ENCODE measurements around the gene EMSY. TPM values are rescaled to one million over a fixed set of nuclear protein-coding genes. Genes with fewer than 3 reads are reported as not detected.

EMSY gene
- total RNA-seq, 1 donor from 2014 or later = 18.9 TPM

GRCh38 chr11:76524919-76525318 lies 80.1 kb downstream of the EMSY start:
- Histone ChIP-seq H3K9me3 (ENCODE audit: insufficient read depth, low read depth, low read length) (no peaks in the 10 kb centered on the region), H2AFZ (ENCODE audit: low read depth, low read length) (no peak overlapping the region), H3K4me2 (ENCODE audit: low read length) (peak overlapping the region; percentile 10), H3K9ac (ENCODE audit: low read length) (no peak overlapping the region), H4K20me1 (ENCODE audit: insufficient read depth, low read length) (no peaks in the 10 kb centered on the region), H3K4me3 (ENCODE audit: insufficient read depth, low read depth, low read length) (no peak overlapping the region), H3K36me3 (ENCODE audit: insufficient read depth, low read length) (peaks cover 13% of the 10 kb centered on the region), H3K27me3 (ENCODE audit: insufficient read depth, low read length) (no peaks in the 10 kb centered on the region), H3K79me2 (ENCODE audit: insufficient read depth, low read length) (no peaks in the 10 kb centered on the region), H3K4me1 (ENCODE audit: insufficient read depth, low read length) (peaks cover 11% of the 10 kb centered on the region), H3K27ac (ENCODE audit: low read depth, low read length) (no peak overlapping the region)
- Mint-ChIP-seq H3K4me1 (ENCODE audit: low read depth, unreplicated experiment) (no peaks in the 10 kb centered on the region), H3K27ac (ENCODE audit: unreplicated experiment) (no peak overlapping the region), H3K4me3 (ENCODE audit: unreplicated experiment) (no peak overlapping the region), H3K9me3 (ENCODE audit: unreplicated experiment) (no peaks in the 10 kb centered on the region), H3K27me3 (ENCODE audit: low read depth, unreplicated experiment) (no peaks in the 10 kb centered on the region), H3K36me3 (ENCODE audit: low read depth, unreplicated experiment) (peaks cover 7% of the 10 kb centered on the region)
- FAIRE-seq (no peak), DNase-seq (ENCODE audit: low read depth) (peak; percentile 61)
- no peak for TF ChIP-seq EZH2 (IDR thresholded peaks at IDR 0.05; ENCODE audit: insufficient read depth, low read length)
- TF ChIP-seq CTCF (IDR thresholded peaks at IDR 0.05; ENCODE audit: insufficient read depth, low read depth, low read length) = no peak

GRCh38 chr11:76526878-76527277 lies 82.1 kb downstream of the EMSY start:
- Mint-ChIP-seq H3K36me3 (ENCODE audit: low read depth, unreplicated experiment) (peaks cover 7% of the 10 kb centered on the region), H3K9me3 (ENCODE audit: unreplicated experiment) (no peaks in the 10 kb centered on the region), H3K27ac (ENCODE audit: unreplicated experiment) (no peak overlapping the region), H3K4me3 (ENCODE audit: unreplicated experiment) (no peak overlapping the region), H3K4me1 (ENCODE audit: low read depth, unreplicated experiment) (no peaks in the 10 kb centered on the region), H3K27me3 (ENCODE audit: low read depth, unreplicated experiment) (no peaks in the 10 kb centered on the region)
- no peak for FAIRE-seq
- Histone ChIP-seq H3K27me3 (ENCODE audit: insufficient read depth, low read length) (no peaks in the 10 kb centered on the region), H4K20me1 (ENCODE audit: insufficient read depth, low read length) (no peaks in the 10 kb centered on the region), H3K4me1 (ENCODE audit: insufficient read depth, low read length) (peaks cover 8% of the 10 kb centered on the region), H3K9ac (ENCODE audit: low read length) (no peak overlapping the region), H3K79me2 (ENCODE audit: insufficient read depth, low read length) (no peaks in the 10 kb centered on the region), H3K9me3 (ENCODE audit: insufficient read depth, low read depth, low read length) (no peaks in the 10 kb centered on the region), H3K27ac (ENCODE audit: low read depth, low read length) (no peak overlapping the region), H3K4me2 (ENCODE audit: low read length) (no peak overlapping the region), H3K36me3 (ENCODE audit: insufficient read depth, low read length) (peaks cover 16% of the 10 kb centered on the region), H2AFZ (ENCODE audit: low read depth, low read length) (no peak overlapping the region), H3K4me3 (ENCODE audit: insufficient read depth, low read depth, low read length) (no peak overlapping the region)
- DNase-seq (ENCODE audit: low read depth) = no peak
- no peak for TF ChIP-seq CTCF (IDR thresholded peaks at IDR 0.05; ENCODE audit: insufficient read depth, low read depth, low read length)
- no peak for TF ChIP-seq EZH2 (IDR thresholded peaks at IDR 0.05; ENCODE audit: insufficient read depth, low read length)

GRCh38 chr11:76542436-76542835 lies 97.6 kb downstream of the EMSY start:
- Histone ChIP-seq H2AFZ (ENCODE audit: low read depth, low read length) (no peak overlapping the region), H3K9me3 (ENCODE audit: insufficient read depth, low read depth, low read length) (no peaks in the 10 kb centered on the region), H3K4me1 (ENCODE audit: insufficient read depth, low read length) (no peaks in the 10 kb centered on the region), H3K27me3 (ENCODE audit: insufficient read depth, low read length) (no peaks in the 10 kb centered on the region), H3K79me2 (ENCODE audit: insufficient read depth, low read length) (no peaks in the 10 kb centered on the region), H3K27ac (ENCODE audit: low read depth, low read length) (no peak overlapping the region), H3K36me3 (ENCODE audit: insufficient read depth, low read length) (peaks cover 7% of the 10 kb centered on the region), H3K9ac (ENCODE audit: low read length) (no peak overlapping the region), H3K4me3 (ENCODE audit: insufficient read depth, low read depth, low read length) (no peak overlapping the region), H3K4me2 (ENCODE audit: low read length) (no peak overlapping the region), H4K20me1 (ENCODE audit: insufficient read depth, low read length) (no peaks in the 10 kb centered on the region)
- H3K4me3 Mint-ChIP-seq (ENCODE audit: unreplicated experiment) = no peak overlapping the region
- DNase-seq (ENCODE audit: low read depth) (no peak), FAIRE-seq (peak; percentile 41)
- H3K36me3 Mint-ChIP-seq (ENCODE audit: low read depth, unreplicated experiment) = peaks cover 15% of the 10 kb centered on the region
- no peak overlapping the region for H3K27ac Mint-ChIP-seq (ENCODE audit: unreplicated experiment)
- no peak for TF ChIP-seq EZH2 (IDR thresholded peaks at IDR 0.05; ENCODE audit: insufficient read depth, low read length)
- no peak for TF ChIP-seq CTCF (IDR thresholded peaks at IDR 0.05; ENCODE audit: insufficient read depth, low read depth, low read length)
- no peaks in the 10 kb centered on the region for H3K4me1 Mint-ChIP-seq (ENCODE audit: low read depth, unreplicated experiment)
- H3K27me3 Mint-ChIP-seq (ENCODE audit: low read depth, unreplicated experiment) = no peaks in the 10 kb centered on the region
- no peaks in the 10 kb centered on the region for H3K9me3 Mint-ChIP-seq (ENCODE audit: unreplicated experiment)
